K562 (cell line): ENCODE measurements around the gene CHST14. TPM values are rescaled to one million over a fixed set of nuclear protein-coding genes. Genes with fewer than 3 reads are reported as not detected.

Source experiments
- ATAC-seq: fragments of 200-7000 bp; cut with Tn5 transposase; 3 replicates; pipeline ENCODE4 v1.9.1; 2020; ENCODE audit warnings: moderate library complexity
- BruUV-seq: library from RNA; stranded (reverse); fragments of 400-500 nt; replicated peaks from 2 replicates; lab custom pipeline; 2021; lab: Mats Ljungman, UMichigan
- CTCF ChIA-PET: fragments of 300-600 bp; formaldehyde crosslinking; extraction: SDS; loops from one replicate; lab custom pipeline; 2021; ENCODE audit warnings: low intra/inter-chr PET ratio; lab: Yijun Ruan, JAX
- POLR2A ChIA-PET: fragments of 300-600, 350-650 bp; sonication (Branson Sonifier 250); formaldehyde crosslinking; extraction: SDS; loops from one replicate; lab custom pipeline; 2021; ENCODE audit warnings: antibody characterized with exemption, inconsistent platforms; lab: Yijun Ruan, JAX
- DNase-seq, 4 experiments: peaks; one replicate each; pipeline versions ENCODE4 v3.0.0 to v3.0.0-alpha.2; 2011 to 2018; ENCODE audit warnings: low spot score in 3 of 4, mixed read lengths in 3 of 4; ENCODE audit errors: extremely low read depth in 1 of 4
- FAIRE-seq: peaks from 2 replicates; lab custom pipeline; 2011; peaks lifted over from hg19 to GRCh38; lab: Jason Lieb, UNC
- H2AFZ ChIP-seq: 2 replicates; pipeline ENCODE4 v1.6.0; 2011; ENCODE audit warnings: low read depth, low read length, control low read depth, inconsistent platforms
- H3K27ac ChIP-seq: fragments of 200-600 bp; 3 replicates; pipeline ENCODE4 v1.8.0; 2011; ENCODE audit warnings: low read depth, mild to moderate bottlenecking, control low read depth, inconsistent platforms, low read length, moderate library complexity, mixed read lengths; ENCODE audit errors: extremely low read depth
- H3K27me3 ChIP-seq, 2 experiments: fragments of 300-600 bp in 1 of 2; 2 replicates in 1 of 2; 3 replicates in 1 of 2; pipeline versions ENCODE4 v1.6.0 to v1.8.0; 2011; ENCODE audit warnings: inconsistent platforms in 2 of 2, low read length in 2 of 2, mild to moderate bottlenecking in 1 of 2, mixed read lengths in 1 of 2, moderate library complexity in 1 of 2; ENCODE audit not compliant: control insufficient read depth in 2 of 2, insufficient read depth in 2 of 2
- H3K36me3 ChIP-seq: fragments of 300-600 bp; 3 replicates; pipeline ENCODE4 v1.8.0; 2011; ENCODE audit warnings: mild to moderate bottlenecking, low read length, inconsistent platforms; ENCODE audit not compliant: control insufficient read depth, insufficient read depth
- H3K4me1 ChIP-seq, 2 experiments: fragments of 200-600 bp in 1 of 2; replicated peaks in 1 of 2; 2 replicates in 1 of 2; 3 replicates in 1 of 2; pipeline versions ENCODE4 v1.5.1 to v1.8.0; 2011; ENCODE audit warnings: inconsistent platforms in 2 of 2, low read length in 2 of 2, mild to moderate bottlenecking in 1 of 2, mixed read lengths in 1 of 2, moderate library complexity in 1 of 2; ENCODE audit not compliant: control insufficient read depth in 2 of 2, insufficient read depth in 2 of 2
- H3K4me2 ChIP-seq: 2 replicates; pipeline ENCODE4 v1.6.1; 2011; ENCODE audit warnings: low read length, control low read depth, inconsistent platforms, mixed read lengths; ENCODE audit not compliant: insufficient read depth
- H3K4me3 ChIP-seq: fragments of 200-600 bp; sonication (generic), shearing (Covaris generic); 2 replicates; pipeline ENCODE4 v1.5.1; 2016; ENCODE audit warnings: control low read depth, inconsistent platforms
- H3K79me2 ChIP-seq: fragments of 200-600 bp; 3 replicates; pipeline ENCODE4 v1.8.0; 2011; ENCODE audit warnings: low read length, inconsistent platforms; ENCODE audit not compliant: control insufficient read depth, insufficient read depth
- H3K9ac ChIP-seq, 2 experiments: 2 replicates each; pipeline versions ENCODE4 v1.6.0 to v1.6.1; 2011; ENCODE audit warnings: low read depth in 2 of 2, low read length in 2 of 2, control low read depth in 1 of 2, inconsistent platforms in 1 of 2, mild to moderate bottlenecking in 1 of 2, mixed read lengths in 1 of 2; ENCODE audit not compliant: insufficient read depth in 1 of 2
- H3K9me1 ChIP-seq: one replicate; pipeline ENCODE4 v1.6.0; 2011; ENCODE audit warnings: inconsistent platforms, mild to moderate bottlenecking, low read length, moderate library complexity; ENCODE audit not compliant: control insufficient read depth, insufficient read depth
- H3K9me3 ChIP-seq: replicated peaks from 2 replicates; pipeline ENCODE4 v1.5.1; 2011; ENCODE audit warnings: low read depth, low read length, inconsistent platforms; ENCODE audit not compliant: control insufficient read depth, insufficient read depth
- H4K20me1 ChIP-seq: replicated peaks from 2 replicates; pipeline ENCODE4 v1.6.1; 2011; ENCODE audit warnings: low read length, inconsistent platforms, mixed read lengths; ENCODE audit not compliant: control insufficient read depth, insufficient read depth
- ATF7 ChIP-seq: fragments of 450-650 bp; IDR thresholded peaks from 2 replicates; pipeline ENCODE4 v1.7.1; 2014; ENCODE audit warnings: mild to moderate bottlenecking, moderate library complexity
- FIP1L1 ChIP-seq: fragments of 200-400 bp; formaldehyde crosslinking; IDR thresholded peaks from 2 replicates; pipeline ENCODE4 v1.6.1; 2018; ENCODE audit warnings: mild to moderate bottlenecking, low read depth, low read length; ENCODE audit not compliant: poor library complexity, severe bottlenecking
- HNRNPK ChIP-seq: fragments of 200-400 bp; formaldehyde crosslinking; IDR thresholded peaks from one replicate; pipeline ENCODE4 v1.6.1; 2018; ENCODE audit warnings: mild to moderate bottlenecking, low read depth, low read length; ENCODE audit not compliant: poor library complexity, severe bottlenecking
- KDM2B ChIP-seq: fragments of 250-450 bp; sonication (Bioruptor Pico); IDR thresholded peaks from 2 replicates; pipeline ENCODE4 v1.8.0; 2021; ENCODE audit warnings: mild to moderate bottlenecking, moderate library complexity
- MAFK ChIP-seq: IDR thresholded peaks from 2 replicates; pipeline ENCODE4 v1.6.1; 2011; ENCODE audit warnings: low read length, improper control_type of control experiment
- NBN ChIP-seq: fragments of 450-650 bp; IDR thresholded peaks from 2 replicates; pipeline ENCODE4 v1.6.1; 2016; ENCODE audit warnings: low read depth, mild to moderate bottlenecking
- NUFIP1 ChIP-seq: fragments of 450-650 bp; IDR thresholded peaks from 2 replicates; pipeline ENCODE4 v1.6.1; 2018; ENCODE audit not compliant: partially characterized antibody
- SMAD2 ChIP-seq: fragments of 150-350 bp; IDR thresholded peaks from 2 replicates; pipeline ENCODE4 v1.6.1; 2014; ENCODE audit warnings: low read depth, mild to moderate bottlenecking, low read length
- TCFL5 ChIP-seq: fragments of 250-450 bp; sonication (Bioruptor Pico); conservative IDR thresholded peaks from 2 replicates; pipeline ENCODE4 v1.6.1; 2021; ENCODE audit warnings: mild to moderate bottlenecking, moderate library complexity, matching md5 sums
- TRIM24 ChIP-seq, 2 experiments: fragments of 450-650 bp; IDR thresholded peaks; 2 replicates each; pipeline ENCODE4 v1.6.1; 2016
- YY1 ChIP-seq, 3 experiments: IDR thresholded peaks; 2 replicates each; pipeline ENCODE4 v1.6.1; 2011; ENCODE audit warnings: low read length in 2 of 3, mild to moderate bottlenecking in 2 of 3, moderate library complexity in 2 of 3, borderline replicate concordance in 1 of 3, control low read depth in 1 of 3, low read depth in 1 of 3; ENCODE audit not compliant: insufficient read depth in 3 of 3, insufficient replicate concordance in 2 of 3, control insufficient read depth in 1 of 3, insufficient read length in 1 of 3; ENCODE audit errors: extremely low read depth in 1 of 3
- WGBS: fragments of 100-300 bp; shearing (Covaris generic); methylation state at CpG from one replicate; pipeline ENCODE4 v1.1.6; 2016; ENCODE audit warnings: low coverage, mixed read lengths; ENCODE audit not compliant: insufficient coverage; ENCODE audit errors: missing lambda C conversion rate; 5-methylcytosine and 5-hydroxymethylcytosine counted together
- in situ Hi-C: fragments of 300-500 bp; cut with MboI; formaldehyde crosslinking; loops from 4 replicates; pipeline ENCODE4 v1.15.0; 2018; ENCODE audit warnings: inconsistent platforms, mixed read lengths
- intact Hi-C: fragments of 100-400 bp; cut with micrococcal nuclease; formaldehyde crosslinking; loops from 2 replicates; pipeline ENCODE4 v1.14.2; 2022
- polyA plus RNA-seq, 8 experiments: library from polyadenylated mRNA; depleted of rRNA in 4 of 8; stranded (reverse) in 5 of 8; unstranded in 3 of 8; fragments of >200 nt; fragmentation: Nextera tagmentation in 2 of 8; fragmentation: Illumina TruSeq in 1 of 8; extraction: Ambion mirVana in 2 of 8; extraction: Trizol in 1 of 8; gene quantifications; 2 replicates each; pipeline versions ENCODE4 v1.2.1 to v1.2.3, GENCODE V29; 2011 to 2014; ENCODE audit warnings: inconsistent platforms in 1 of 8, missing spikeins in 1 of 8
- total RNA-seq, 7 experiments: library from RNA; depleted of rRNA in 6 of 7; stranded (reverse); fragments of >200 nt in 6 of 7; fragmentation: Illumina TruSeq in 2 of 7; extraction: Trizol in 2 of 7; gene quantifications; 2 replicates each; pipeline versions ENCODE4 v1.2.1 to v1.2.3, GENCODE V29; 2011 to 2021; ENCODE audit warnings: low replicate concordance in 1 of 7
- TF ChIP-seq, protein P1 (sequence below): fragments of 450-650 bp; IDR thresholded peaks from 2 replicates; pipeline ENCODE4 v1.6.1; 2016; ENCODE audit warnings: low read depth

The CHST14 gene
- total and polyA plus RNA-seq, 9 of the 15 experiments (the other 6 are each of a cell fraction or from before 2014, with no cell fraction given) = 1.6 to 12.1 (median 4.5) TPM

DNA sequence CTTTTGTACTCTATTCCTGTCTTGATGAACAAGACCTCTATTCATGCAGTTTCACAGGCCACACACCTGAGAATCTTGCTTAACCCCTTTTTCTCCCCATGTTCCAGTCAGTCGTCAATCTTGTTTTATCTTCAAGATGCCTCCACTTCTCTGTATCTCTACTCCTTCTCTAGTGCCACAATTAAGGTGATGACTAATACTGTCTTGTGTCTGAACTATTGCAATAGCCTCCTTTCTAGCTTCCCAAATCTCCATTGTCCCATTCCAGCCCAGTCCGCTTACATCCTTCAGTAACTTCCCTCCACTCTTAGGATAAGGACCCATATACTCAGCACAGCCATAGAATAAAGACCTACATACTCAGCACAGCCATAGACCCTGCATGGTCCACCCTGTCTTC, 24.7 kb downstream of the CHST14 start (continued):
- TF ChIP-seq FIP1L1 (no peak), NUFIP1 (no peak), ATF7 (no peak), MAFK (no peak), NBN (no peak), TRIM24 (IDR thresholded peaks at IDR 0.05) (peak in 1 of 2 experiments; percentile 25; a peak in 1 of 4 replicates), YY1 (IDR thresholded peaks at IDR 0.05; ENCODE audit: borderline replicate concordance in 1 of 3, control insufficient read depth in 1 of 3, extremely low read depth in 1 of 3, insufficient read depth in 3 of 3, insufficient read length in 1 of 3, insufficient replicate concordance in 2 of 3, low read depth in 1 of 3, low read length in 2 of 3) (no peak), HNRNPK (no peak), SMAD2 (no peak)

DNA sequence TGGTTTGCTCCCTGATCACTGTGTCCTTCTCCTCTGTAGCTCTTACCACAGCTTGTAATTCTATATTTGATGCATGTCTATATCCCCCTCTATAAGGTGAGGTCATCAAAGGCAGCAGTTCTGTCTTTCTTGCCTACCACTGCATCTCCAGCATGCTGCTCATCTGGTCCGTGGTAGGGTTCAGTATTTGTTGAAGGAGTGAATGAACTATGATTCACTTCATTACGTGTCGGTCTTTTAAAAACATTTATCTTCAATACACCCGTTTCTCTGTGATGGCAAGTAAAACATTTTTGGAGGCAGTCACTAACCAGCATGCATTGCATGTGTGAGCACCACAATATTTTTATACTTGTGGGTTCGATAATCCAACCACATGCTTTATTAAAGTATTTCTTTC, 27.6 kb downstream of the CHST14 start:
- Histone ChIP-seq H3K4me3 (no peak overlapping the region), H3K9me3 (no peaks in the 10 kb centered on the region), H3K4me2 (no peak overlapping the region), H3K27me3 (no peaks in the 10 kb centered on the region; a peak in 1 of 5 replicates), H2AFZ (peak overlapping the region; percentile 3; the same call in 1 of the 2 replicates), H4K20me1 (no peaks in the 10 kb centered on the region), H3K36me3 (no peaks in the 10 kb centered on the region), H3K27ac (no peak overlapping the region), H3K9ac (no peak overlapping the region), H3K79me2 (no peaks in the 10 kb centered on the region), H3K9me1 (no peaks in the 10 kb centered on the region), H3K4me1 (peaks cover 0 to under 1% of the 10 kb centered on the region in 2 experiments; a peak in 3 of 5 replicates)
- ChIA-PET POLR2A (interaction anchor here (0.6 to 0.7 kb wide), 2 partner anchors 40 to 41 kb away, joined by 3 to 5 read pairs; no protein-coding TSS in a partner anchor), CTCF (no interaction called here)
- ATAC-seq (no peak), DNase-seq (no peak), FAIRE-seq (no peak)
- in situ Hi-C loops (no loop called here), intact Hi-C loops (no loop called here)
- 11% methylated on average over 5 of the region's 5 CpGs for WGBS
- no TSS peak for BruUV-seq
- TF ChIP-seq, protein P1, sequence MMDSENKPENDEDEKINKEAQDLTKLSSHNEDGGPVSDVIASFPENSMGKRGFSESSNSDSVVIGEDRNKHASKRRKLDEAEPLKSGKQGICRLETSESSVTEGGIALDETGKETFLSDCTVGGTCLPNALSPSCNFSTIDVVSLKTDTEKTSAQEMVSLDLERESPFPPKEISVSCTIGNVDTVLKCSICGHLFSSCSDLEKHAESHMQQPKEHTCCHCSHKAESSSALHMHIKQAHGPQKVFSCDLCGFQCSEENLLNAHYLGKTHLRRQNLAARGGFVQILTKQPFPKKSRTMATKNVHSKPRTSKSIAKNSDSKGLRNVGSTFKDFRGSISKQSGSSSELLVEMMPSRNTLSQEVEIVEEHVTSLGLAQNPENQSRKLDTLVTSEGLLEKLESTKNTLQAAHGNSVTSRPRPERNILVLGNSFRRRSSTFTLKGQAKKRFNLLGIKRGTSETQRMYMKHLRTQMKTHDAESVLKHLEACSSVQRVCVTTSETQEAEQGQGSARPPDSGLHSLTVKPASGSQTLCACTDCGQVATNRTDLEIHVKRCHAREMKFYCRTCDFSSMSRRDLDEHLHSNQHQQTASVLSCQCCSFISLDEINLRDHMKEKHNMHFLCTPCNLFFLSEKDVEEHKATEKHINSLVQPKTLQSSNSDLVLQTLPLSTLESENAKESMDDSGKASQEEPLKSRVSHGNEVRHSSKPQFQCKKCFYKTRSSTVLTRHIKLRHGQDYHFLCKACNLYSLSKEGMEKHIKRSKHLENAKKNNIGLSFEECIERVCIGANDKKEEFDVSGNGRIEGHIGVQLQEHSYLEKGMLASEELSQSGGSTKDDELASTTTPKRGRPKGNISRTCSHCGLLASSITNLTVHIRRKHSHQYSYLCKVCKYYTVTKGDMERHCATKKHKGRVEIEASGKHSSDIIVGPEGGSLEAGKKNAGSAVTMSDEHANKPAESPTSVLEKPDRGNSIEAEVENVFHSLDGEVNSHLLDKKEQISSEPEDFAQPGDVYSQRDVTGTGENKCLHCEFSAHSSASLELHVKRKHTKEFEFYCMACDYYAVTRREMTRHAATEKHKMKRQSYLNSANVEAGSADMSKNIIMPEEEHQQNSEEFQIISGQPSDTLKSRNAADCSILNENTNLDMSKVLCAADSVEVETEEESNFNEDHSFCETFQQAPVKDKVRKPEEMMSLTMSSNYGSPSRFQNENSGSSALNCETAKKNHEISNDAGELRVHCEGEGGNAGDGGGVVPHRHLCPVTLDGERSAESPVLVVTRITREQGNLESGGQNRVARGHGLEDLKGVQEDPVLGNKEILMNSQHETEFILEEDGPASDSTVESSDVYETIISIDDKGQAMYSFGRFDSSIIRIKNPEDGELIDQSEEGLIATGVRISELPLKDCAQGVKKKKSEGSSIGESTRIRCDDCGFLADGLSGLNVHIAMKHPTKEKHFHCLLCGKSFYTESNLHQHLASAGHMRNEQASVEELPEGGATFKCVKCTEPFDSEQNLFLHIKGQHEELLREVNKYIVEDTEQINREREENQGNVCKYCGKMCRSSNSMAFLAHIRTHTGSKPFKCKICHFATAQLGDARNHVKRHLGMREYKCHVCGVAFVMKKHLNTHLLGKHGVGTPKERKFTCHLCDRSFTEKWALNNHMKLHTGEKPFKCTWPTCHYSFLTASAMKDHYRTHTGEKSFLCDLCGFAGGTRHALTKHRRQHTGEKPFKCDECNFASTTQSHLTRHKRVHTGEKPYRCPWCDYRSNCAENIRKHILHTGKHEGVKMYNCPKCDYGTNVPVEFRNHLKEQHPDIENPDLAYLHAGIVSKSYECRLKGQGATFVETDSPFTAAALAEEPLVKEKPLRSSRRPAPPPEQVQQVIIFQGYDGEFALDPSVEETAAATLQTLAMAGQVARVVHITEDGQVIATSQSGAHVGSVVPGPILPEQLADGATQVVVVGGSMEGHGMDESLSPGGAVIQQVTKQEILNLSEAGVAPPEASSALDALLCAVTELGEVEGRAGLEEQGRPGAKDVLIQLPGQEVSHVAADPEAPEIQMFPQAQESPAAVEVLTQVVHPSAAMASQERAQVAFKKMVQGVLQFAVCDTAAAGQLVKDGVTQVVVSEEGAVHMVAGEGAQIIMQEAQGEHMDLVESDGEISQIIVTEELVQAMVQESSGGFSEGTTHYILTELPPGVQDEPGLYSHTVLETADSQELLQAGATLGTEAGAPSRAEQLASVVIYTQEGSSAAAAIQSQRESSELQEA = no peak
- TF ChIP-seq KDM2B (CRISPR knock-in tag) (no peak), TCFL5 (CRISPR knock-in tag) (no peak)
